Tibial artery (tissue), 4 donors: ENCODE data around the gene AMIGO2.

Experiments used
- DNase-seq, 2 donors: peaks; one replicate each; pipeline ENCODE4 v3.0.0-alpha.2; 2019
- H3K27ac ChIP-seq, 2 donors: fragments of 200-600 bp; sonication (generic) in 1 of 2; 1 replicate in 1 of 2; 2 replicates in 1 of 2; pipeline ENCODE4 v1.5.1; 2018 to 2019; ENCODE audit warnings: mild to moderate bottlenecking in 1 of 2
- H3K27me3 ChIP-seq, 2 donors: fragments of 200-600 bp; sonication (generic) in 1 of 2; one replicate each; pipeline versions ENCODE4 v1.5.1 to v1.6.0; 2016 to 2019
- H3K36me3 ChIP-seq, 3 donors: fragments of 200-600 bp; sonication (generic) in 2 of 3; one replicate each; pipeline ENCODE4 v1.5.1; 2016 to 2019; ENCODE audit warnings: mild to moderate bottlenecking in 2 of 3
- H3K4me1 ChIP-seq, 4 donors: fragments of 200-600 bp; sonication (generic) in 2 of 4; 1 replicate in 3 of 4; 2 replicates in 1 of 4; pipeline ENCODE4 v1.5.1; 2016 to 2019
- H3K4me3 ChIP-seq, 2 donors: fragments of 200-600 bp; sonication (generic) in 1 of 2; 1 replicate in 1 of 2; 2 replicates in 1 of 2; pipeline ENCODE4 v1.5.1; 2018 to 2019; ENCODE audit warnings: mild to moderate bottlenecking in 2 of 2
- H3K9me3 ChIP-seq, 3 donors: fragments of 200-600 bp; sonication (generic) in 1 of 3; one replicate each; pipeline ENCODE4 v1.5.1; 2016 to 2019
- intact Hi-C: fragments of 100-400 bp; cut with DNase I; formaldehyde crosslinking; loops from one replicate; pipeline ENCODE4 v1.15.0; 2023; ENCODE audit warnings: low total_unique reads
- TF ChIP-seq, protein P1 (sequence below), 2 experiments: fragments of 200-600 bp in 1 of 2; fragments of 450-650 bp in 1 of 2; IDR thresholded peaks; one replicate each; pipeline ENCODE4 v1.5.1; 2017 to 2019; ENCODE audit warnings: antibody characterized with exemption in 2 of 2, mild to moderate bottlenecking in 1 of 2, moderate library complexity in 1 of 2

The AMIGO2 gene

DNA sequence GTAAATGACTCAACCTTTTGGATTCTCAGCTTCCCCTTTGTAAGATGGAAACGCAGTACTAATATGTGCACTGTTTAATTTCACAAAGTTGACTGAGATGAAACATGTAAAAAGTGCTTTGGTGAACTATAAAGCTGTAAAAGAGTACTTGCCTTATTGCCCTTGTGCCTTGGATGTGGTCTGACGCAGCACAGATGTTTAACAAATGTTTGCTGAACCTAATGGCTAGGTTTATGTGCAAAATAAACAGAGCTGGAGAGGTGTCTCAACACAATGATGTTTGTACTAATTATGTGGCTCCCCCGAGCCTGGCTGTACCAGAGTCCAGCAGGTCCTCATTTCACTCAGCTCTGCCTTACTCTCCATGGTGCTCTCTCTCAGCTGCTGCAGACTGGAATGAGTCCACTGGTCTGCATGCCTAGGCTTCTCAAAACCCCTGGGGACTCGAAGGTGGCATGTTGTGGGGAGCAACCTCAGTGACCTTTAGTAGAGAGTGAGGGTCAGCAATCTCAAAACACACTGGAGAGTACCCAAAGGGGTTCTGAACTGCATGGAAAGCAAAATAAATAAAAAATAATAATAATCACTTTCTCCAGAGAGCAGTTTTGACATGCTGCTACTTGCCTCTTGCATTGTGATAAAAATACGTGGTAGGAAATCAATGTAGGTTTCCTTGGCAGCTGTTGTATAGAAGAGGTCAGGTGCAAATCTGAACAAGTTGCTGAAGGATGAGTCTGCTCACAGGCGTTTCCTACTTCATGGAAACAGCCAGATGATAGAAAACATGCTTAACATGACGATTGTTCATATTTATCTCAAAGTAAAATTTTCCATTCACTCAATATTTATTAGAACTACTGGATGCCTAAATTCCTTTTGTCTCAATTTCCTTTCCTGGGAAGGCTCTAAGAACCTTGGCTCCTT, 8.5 kb upstream of the AMIGO2 start:
- TF ChIP-seq, protein P1, sequence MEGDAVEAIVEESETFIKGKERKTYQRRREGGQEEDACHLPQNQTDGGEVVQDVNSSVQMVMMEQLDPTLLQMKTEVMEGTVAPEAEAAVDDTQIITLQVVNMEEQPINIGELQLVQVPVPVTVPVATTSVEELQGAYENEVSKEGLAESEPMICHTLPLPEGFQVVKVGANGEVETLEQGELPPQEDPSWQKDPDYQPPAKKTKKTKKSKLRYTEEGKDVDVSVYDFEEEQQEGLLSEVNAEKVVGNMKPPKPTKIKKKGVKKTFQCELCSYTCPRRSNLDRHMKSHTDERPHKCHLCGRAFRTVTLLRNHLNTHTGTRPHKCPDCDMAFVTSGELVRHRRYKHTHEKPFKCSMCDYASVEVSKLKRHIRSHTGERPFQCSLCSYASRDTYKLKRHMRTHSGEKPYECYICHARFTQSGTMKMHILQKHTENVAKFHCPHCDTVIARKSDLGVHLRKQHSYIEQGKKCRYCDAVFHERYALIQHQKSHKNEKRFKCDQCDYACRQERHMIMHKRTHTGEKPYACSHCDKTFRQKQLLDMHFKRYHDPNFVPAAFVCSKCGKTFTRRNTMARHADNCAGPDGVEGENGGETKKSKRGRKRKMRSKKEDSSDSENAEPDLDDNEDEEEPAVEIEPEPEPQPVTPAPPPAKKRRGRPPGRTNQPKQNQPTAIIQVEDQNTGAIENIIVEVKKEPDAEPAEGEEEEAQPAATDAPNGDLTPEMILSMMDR (IDR thresholded peaks at IDR 0.05), result no peak
- H3K9me3 ChIP-seq, result no peaks in the 10 kb centered on the region
- H3K4me3 ChIP-seq, result no peak overlapping the region
- no peak for DNase-seq
- H3K36me3 ChIP-seq, result no peaks in the 10 kb centered on the region
- peaks cover 0 to 65% (median 22%) of the 10 kb centered on the region in 4 donors for H3K4me1 ChIP-seq
- no peaks in the 10 kb centered on the region for H3K27me3 ChIP-seq
- intact Hi-C loops, result no loop called here
- peak overlapping the region; percentile 39 to 66 for H3K27ac ChIP-seq

DNA sequence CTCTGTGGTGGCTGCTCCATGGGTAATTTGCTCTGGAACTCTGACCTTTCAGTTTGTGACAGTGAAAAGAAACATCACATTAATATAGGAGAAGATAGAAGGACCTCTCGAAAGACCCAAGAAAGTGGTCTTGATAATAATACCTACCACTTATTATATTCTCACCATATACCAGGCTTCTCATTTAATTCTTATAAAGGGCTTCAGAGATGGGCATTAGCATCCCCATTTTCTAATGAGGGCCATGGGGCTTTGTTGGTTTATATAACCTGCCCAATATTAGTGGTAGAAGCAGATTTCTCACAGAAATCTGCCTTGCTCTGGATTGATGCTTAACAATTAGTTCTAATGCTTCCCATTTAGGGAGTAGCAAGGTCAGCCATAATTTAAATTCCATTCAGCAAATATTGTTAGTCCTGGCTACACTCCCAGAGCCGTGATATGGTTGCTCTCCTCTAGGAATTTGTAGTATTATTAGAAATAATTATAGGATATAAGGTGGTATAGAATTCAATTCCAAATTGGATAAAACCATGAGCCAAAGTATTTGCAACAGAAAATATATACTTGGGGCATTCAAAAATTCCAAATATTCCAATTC, 7.4 kb upstream of the AMIGO2 start:
- intact Hi-C loops, result no loop called here
- H3K9me3 ChIP-seq, result no peaks in the 10 kb centered on the region
- no peak for DNase-seq
- H3K36me3 ChIP-seq, result no peaks in the 10 kb centered on the region
- no peak overlapping the region for H3K4me3 ChIP-seq
- H3K4me1 ChIP-seq, result peaks cover 0 to 70% (median 28%) of the 10 kb centered on the region in 4 donors
- peak overlapping the region; percentile 39 to 66 for H3K27ac ChIP-seq
- H3K27me3 ChIP-seq, result no peaks in the 10 kb centered on the region
- TF ChIP-seq, protein P1 (IDR thresholded peaks at IDR 0.05), result no peak

DNA sequence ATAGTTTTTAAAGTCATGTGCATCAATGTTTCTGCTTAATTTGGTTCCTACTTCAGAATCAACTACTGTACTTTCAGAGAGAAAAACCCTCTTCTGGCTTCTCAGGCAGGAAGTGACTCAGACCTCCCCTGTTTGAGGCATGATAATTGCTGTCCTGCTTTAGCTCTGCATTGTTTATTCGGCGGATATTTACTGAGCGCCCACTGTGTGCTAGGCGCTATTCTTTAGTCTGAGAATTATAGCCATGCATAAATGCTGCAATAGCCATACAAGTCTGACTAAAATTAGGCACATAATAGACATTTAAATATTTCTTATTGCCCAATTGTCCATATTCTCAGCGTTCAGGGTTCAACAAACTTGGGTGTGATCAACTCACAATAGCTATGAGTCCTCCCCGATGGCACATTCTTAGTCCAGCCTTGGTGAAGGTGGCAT, 6.1 kb upstream of the AMIGO2 start:
- Histone ChIP-seq H3K9me3 (no peaks in the 10 kb centered on the region), H3K27me3 (no peaks in the 10 kb centered on the region), H3K36me3 (no peaks in the 10 kb centered on the region), H3K4me1 (peaks cover 0 to 84% (median 28%) of the 10 kb centered on the region in 4 donors), H3K27ac (peak overlapping the region; percentile 40 to 66), H3K4me3 (no peak overlapping the region)
- no peak for DNase-seq
- TF ChIP-seq, protein P1 (IDR thresholded peaks at IDR 0.05), result no peak
- intact Hi-C loops, result no loop called here

DNA sequence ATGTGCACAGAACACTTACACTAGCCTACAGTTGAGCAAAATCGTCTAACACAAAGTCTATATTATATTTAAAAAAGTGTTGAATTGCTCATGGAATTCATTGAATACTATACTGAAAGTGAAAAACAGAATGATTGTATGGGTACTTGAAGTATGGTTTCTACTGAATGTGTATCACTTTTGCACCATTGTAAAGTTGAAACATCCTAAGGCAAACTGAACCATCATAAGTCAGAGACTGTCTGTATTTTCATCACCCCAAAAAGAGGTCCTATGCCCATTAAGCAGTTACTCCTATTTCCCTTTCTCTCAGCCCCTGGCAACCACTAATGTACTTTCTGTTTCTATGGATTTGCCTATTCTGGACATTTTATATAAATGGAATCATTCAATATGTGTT, 4.4 kb upstream of the AMIGO2 start:
- H3K4me1 ChIP-seq, result peaks cover 0 to 84% (median 28%) of the 10 kb centered on the region in 4 donors
- intact Hi-C loops, result no loop called here
- H3K4me3 ChIP-seq, result no peak overlapping the region
- H3K27me3 ChIP-seq, result no peaks in the 10 kb centered on the region
- TF ChIP-seq, protein P1 (IDR thresholded peaks at IDR 0.05), result no peak
- no peaks in the 10 kb centered on the region for H3K9me3 ChIP-seq
- H3K27ac ChIP-seq, result peak overlapping the region; percentile 40 to 66
- no peak for DNase-seq
- no peaks in the 10 kb centered on the region for H3K36me3 ChIP-seq

DNA sequence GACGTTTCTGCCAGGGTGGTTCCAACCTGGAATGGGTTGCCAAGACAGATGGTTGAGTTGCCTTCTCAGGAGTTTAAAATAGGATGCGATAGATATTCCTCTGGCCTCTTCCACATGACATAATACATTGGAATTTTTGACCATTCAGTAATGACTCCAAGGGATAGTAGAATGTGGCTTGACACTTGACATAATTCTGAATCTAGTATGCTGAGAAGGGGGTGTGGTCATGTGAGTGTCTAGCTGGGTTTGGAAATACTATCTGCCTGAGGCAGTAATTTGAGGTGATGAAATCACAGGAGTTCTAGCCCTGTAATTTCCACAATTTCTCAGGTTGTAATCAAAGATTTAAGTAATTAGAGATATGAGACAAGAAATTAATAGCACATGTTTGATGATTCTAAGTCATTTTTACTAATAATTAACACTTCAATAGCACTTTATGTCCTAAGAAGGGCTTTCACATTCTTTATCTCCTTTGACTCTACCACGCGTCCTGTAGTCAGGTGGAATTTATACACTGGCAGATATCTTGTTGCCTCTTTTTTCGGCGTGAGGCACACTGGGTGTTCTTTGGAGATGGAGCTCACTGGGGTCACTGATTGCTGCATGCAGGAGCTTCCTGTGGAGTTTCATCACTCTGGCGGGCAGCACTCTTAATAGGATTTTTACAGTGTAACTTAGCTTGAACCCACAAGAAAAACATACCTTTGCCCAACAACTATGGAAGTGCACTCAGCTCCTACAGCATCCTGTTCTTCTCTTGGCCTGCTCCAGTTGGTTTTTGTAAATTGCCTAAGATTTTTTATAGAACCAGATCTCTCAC, 3.2 kb upstream of the AMIGO2 start:
- peaks cover 0 to 73% (median 22%) of the 10 kb centered on the region in 4 donors for H3K4me1 ChIP-seq
- no peak overlapping the region for H3K4me3 ChIP-seq
- no peaks in the 10 kb centered on the region for H3K36me3 ChIP-seq
- intact Hi-C loops, result no loop called here
- no peaks in the 10 kb centered on the region for H3K9me3 ChIP-seq
- H3K27ac ChIP-seq, result peak overlapping the region; percentile 97 to 98
- TF ChIP-seq, protein P1 (IDR thresholded peaks at IDR 0.05), result no peak
- H3K27me3 ChIP-seq, result no peaks in the 10 kb centered on the region
- no peak for DNase-seq
